ENCODE results near the gene ZNF385B. TPM values are rescaled to one million over a fixed set of nuclear protein-coding genes. Genes with fewer than 3 reads are reported as not detected.

ZNF385B gene
- total and polyA plus RNA-seq, 2 donors (not counting 1 experiment from before 2014, with no cell fraction given): not detected

DNA sequence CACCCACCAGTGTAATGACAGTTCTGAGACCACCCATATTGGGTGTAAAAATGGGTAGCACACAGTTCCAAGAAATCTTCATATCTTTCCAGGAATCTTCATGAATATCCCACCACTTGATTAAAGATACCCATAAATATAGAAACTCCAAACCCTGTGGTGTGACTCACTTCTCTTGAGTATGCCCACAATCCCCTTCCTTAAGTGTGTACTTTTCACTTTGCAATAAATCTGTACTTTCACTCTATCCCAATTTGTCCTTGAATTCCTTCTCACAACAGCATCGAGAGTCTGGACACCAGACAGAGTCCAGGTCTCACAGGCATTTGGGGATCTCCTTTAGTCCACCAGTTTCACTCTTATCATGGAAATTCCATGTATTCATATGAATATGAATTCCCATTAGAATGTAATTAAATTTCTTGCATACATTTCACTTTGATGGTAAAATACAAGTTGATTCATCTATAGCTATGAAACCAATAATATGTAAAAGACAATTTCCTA is 309.8 kb downstream of the ZNF385B start:
- ChIA-PET CTCF (no interaction called here), POLR2A (no interaction called here)
- H3K79me2 ChIP-seq (ENCODE audit: control insufficient read depth, insufficient read depth, low read length): no peaks in the 10 kb centered on the region
- DNase-seq (no peak), ATAC-seq (ENCODE audit: low read depth) (no peak)
- no peak overlapping the region for H3K9ac ChIP-seq (ENCODE audit: low read length)
- intact Hi-C loops (cut with micrococcal nuclease): no loop called here
- H3K27me3 ChIP-seq (replicated peaks in 1 of 4; ENCODE audit: control extremely low read depth in 1 of 4, control insufficient read depth in 3 of 4, insufficient read depth in 4 of 4, low read length in 3 of 4): no peaks in the 10 kb centered on the region
- H2AFZ ChIP-seq (ENCODE audit: insufficient read depth, low read depth, low read length, poor library complexity, severe bottlenecking): no peak overlapping the region
- H3K4me1 Mint-ChIP-seq: no peaks in the 10 kb centered on the region
- 20% methylated on average over 1 of the region's 1 CpG for WGBS (ENCODE audit: insufficient coverage)
- H3K27ac Mint-ChIP-seq: no peak overlapping the region
- H4K20me1 ChIP-seq (ENCODE audit: control insufficient read depth, insufficient read depth, low read length, poor library complexity, severe bottlenecking): no peaks in the 10 kb centered on the region
- no peak overlapping the region for H3K4me3 ChIP-seq (ENCODE audit: control extremely low read depth in 1 of 5, extremely low read depth in 1 of 5, insufficient read depth in 1 of 5, low read depth in 2 of 5, low read length in 4 of 5)
- H3K4me1 ChIP-seq (ENCODE audit: control insufficient read depth in 2 of 2, insufficient read depth in 2 of 2, low read length in 2 of 2): no peaks in the 10 kb centered on the region
- H3K27ac ChIP-seq (ENCODE audit: low read length in 2 of 2): no peak overlapping the region
- no peak for TF ChIP-seq EZH2 (IDR thresholded peaks at IDR 0.05; ENCODE audit: borderline replicate concordance, insufficient read depth, low read depth, low read length, poor library complexity, severe bottlenecking)
- TF ChIP-seq, protein P1, sequence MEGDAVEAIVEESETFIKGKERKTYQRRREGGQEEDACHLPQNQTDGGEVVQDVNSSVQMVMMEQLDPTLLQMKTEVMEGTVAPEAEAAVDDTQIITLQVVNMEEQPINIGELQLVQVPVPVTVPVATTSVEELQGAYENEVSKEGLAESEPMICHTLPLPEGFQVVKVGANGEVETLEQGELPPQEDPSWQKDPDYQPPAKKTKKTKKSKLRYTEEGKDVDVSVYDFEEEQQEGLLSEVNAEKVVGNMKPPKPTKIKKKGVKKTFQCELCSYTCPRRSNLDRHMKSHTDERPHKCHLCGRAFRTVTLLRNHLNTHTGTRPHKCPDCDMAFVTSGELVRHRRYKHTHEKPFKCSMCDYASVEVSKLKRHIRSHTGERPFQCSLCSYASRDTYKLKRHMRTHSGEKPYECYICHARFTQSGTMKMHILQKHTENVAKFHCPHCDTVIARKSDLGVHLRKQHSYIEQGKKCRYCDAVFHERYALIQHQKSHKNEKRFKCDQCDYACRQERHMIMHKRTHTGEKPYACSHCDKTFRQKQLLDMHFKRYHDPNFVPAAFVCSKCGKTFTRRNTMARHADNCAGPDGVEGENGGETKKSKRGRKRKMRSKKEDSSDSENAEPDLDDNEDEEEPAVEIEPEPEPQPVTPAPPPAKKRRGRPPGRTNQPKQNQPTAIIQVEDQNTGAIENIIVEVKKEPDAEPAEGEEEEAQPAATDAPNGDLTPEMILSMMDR (IDR thresholded peaks at IDR 0.05): no peak
- no peaks in the 10 kb centered on the region for H3K9me3 Mint-ChIP-seq (ENCODE audit: insufficient read depth)
- no peak overlapping the region for H3K4me2 ChIP-seq (replicated peaks; ENCODE audit: low read depth, low read length, poor library complexity, severe bottlenecking)
- no peak overlapping the region for H3K4me3 Mint-ChIP-seq
- H3K9me3 ChIP-seq (ENCODE audit: control extremely low read depth in 1 of 3, control insufficient read depth in 2 of 3, insufficient read depth in 1 of 3, low read length in 2 of 3): no peaks in the 10 kb centered on the region
- H3K27me3 Mint-ChIP-seq: peaks cover 13% of the 10 kb centered on the region
- no peaks in the 10 kb centered on the region for H3K36me3 ChIP-seq (replicated peaks in 1 of 2; ENCODE audit: control extremely low read depth in 1 of 2, control insufficient read depth in 1 of 2, extremely low read depth in 1 of 2, insufficient read depth in 2 of 2, low read length in 1 of 2)

DNA sequence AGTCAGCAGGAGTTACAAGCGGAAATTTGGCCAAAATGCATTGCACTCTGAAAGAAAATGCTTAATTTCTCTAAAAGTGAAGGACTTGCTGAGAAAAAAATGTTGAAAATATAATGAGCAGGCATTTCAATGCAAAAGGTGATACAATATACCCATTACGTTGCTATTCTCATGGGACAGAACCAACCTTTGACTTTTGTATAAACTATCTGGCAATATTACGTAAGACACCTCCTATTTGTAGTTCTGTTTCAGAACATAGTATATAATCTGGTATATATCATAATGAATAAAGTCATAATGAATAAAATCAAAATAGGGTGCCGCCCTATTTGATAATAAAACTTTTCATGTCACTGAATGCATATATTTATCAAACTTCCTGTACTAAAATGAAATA is 310.6 kb downstream of the ZNF385B start:
- 75% methylated on average over 1 of the region's 4 CpGs for WGBS (ENCODE audit: insufficient coverage)
- no peaks in the 10 kb centered on the region for H3K4me1 Mint-ChIP-seq
- Histone ChIP-seq H4K20me1 (ENCODE audit: control insufficient read depth, insufficient read depth, low read length, poor library complexity, severe bottlenecking) (no peaks in the 10 kb centered on the region), H3K36me3 (replicated peaks in 1 of 2; ENCODE audit: control extremely low read depth in 1 of 2, control insufficient read depth in 1 of 2, extremely low read depth in 1 of 2, insufficient read depth in 2 of 2, low read length in 1 of 2) (no peaks in the 10 kb centered on the region), H3K4me2 (replicated peaks; ENCODE audit: low read depth, low read length, poor library complexity, severe bottlenecking) (no peak overlapping the region), H3K27ac (ENCODE audit: low read length in 2 of 2) (no peak overlapping the region), H3K9me3 (ENCODE audit: control extremely low read depth in 1 of 3, control insufficient read depth in 2 of 3, insufficient read depth in 1 of 3, low read length in 2 of 3) (no peaks in the 10 kb centered on the region), H2AFZ (ENCODE audit: insufficient read depth, low read depth, low read length, poor library complexity, severe bottlenecking) (no peak overlapping the region), H3K27me3 (replicated peaks in 1 of 4; ENCODE audit: control extremely low read depth in 1 of 4, control insufficient read depth in 3 of 4, insufficient read depth in 4 of 4, low read length in 3 of 4) (no peaks in the 10 kb centered on the region), H3K79me2 (ENCODE audit: control insufficient read depth, insufficient read depth, low read length) (no peaks in the 10 kb centered on the region), H3K9ac (ENCODE audit: low read length) (no peak overlapping the region), H3K4me3 (ENCODE audit: control extremely low read depth in 1 of 5, extremely low read depth in 1 of 5, insufficient read depth in 1 of 5, low read depth in 2 of 5, low read length in 4 of 5) (no peak overlapping the region), H3K4me1 (ENCODE audit: control insufficient read depth in 2 of 2, insufficient read depth in 2 of 2, low read length in 2 of 2) (no peaks in the 10 kb centered on the region)
- TF ChIP-seq EZH2 (IDR thresholded peaks at IDR 0.05; ENCODE audit: borderline replicate concordance, insufficient read depth, low read depth, low read length, poor library complexity, severe bottlenecking): no peak
- TF ChIP-seq, protein P1 (IDR thresholded peaks at IDR 0.05): no peak
- peaks cover 16% of the 10 kb centered on the region for H3K27me3 Mint-ChIP-seq
- intact Hi-C loops (cut with micrococcal nuclease): no loop called here
- ChIA-PET CTCF (no interaction called here), POLR2A (no interaction called here)
- DNase-seq (no peak), ATAC-seq (ENCODE audit: low read depth) (no peak)
- H3K27ac Mint-ChIP-seq: no peak overlapping the region
- no peaks in the 10 kb centered on the region for H3K9me3 Mint-ChIP-seq (ENCODE audit: insufficient read depth)
- no peak overlapping the region for H3K4me3 Mint-ChIP-seq

Data from B cell (primary cell).